NCI-H748 (cell line): Measurements from ENCODE around the gene NFIB.

Experiments used
- DNase-seq: peaks from one replicate; lab custom pipeline; 2025; ENCODE audit not compliant: unreplicated experiment; lab: John Stamatoyannopoulos, UW

The NFIB gene

DNA sequence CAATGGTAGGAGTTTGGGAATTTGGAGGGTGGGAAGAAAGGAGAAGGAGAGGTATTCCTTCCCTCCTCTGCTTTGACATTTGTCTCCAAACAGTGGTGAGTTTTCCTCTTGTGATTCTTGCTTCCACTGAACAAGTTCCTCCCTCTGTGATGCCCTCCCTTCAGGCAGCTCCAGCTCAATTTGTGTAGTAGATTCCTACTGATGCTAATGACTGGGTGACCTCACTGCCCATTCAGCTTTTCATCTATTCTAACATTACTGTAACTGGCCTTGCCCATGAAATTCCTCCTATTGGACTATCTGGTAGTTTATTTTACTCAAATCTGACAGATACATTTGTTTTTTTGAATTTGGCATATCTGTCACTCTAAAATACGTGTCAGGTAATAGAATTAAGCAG, 121.4 kb downstream of the NFIB start:
- peak; percentile 21 for DNase-seq

- no peak for DNase-seq
Observed at GRCh38 chr9:14191512-14191911, 122.4 kb downstream of the NFIB start.

DNA sequence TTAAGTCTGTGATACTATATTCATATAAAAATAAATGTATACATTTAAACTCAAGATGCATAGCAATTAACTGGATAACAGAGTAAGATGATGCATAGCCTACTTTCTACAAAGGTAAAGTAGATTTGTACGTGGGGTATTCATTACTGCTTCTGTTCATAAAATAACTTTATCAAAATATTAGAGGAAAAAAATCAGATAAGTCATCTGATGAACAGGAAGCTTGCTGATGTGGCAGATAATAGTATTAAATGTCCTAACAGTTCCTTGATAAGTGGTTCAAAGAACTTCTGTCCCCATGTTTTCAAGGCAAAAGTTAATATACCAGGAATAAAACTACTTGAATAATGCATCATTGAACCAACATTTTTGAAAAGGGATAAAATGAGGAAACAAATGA, 123.7 kb downstream of the NFIB start:
- DNase-seq = no peak

GRCh38 chr9:14189578-14189977, 124.4 kb downstream of the NFIB start:
- DNase-seq = no peak

GRCh38 chr9:14189146-14189545, 124.8 kb downstream of the NFIB start:
- no peak for DNase-seq

- no peak for DNase-seq
Observed at GRCh38 chr9:14188538-14188937, 125.4 kb downstream of the NFIB start.

GRCh38 chr9:14188011-14188410, 125.9 kb downstream of the NFIB start:
- DNase-seq = no peak

GRCh38 chr9:14186096-14186495, 127.8 kb downstream of the NFIB start:
- DNase-seq = no peak

GRCh38 chr9:14185016-14185415, 128.9 kb downstream of the NFIB start:
- no peak for DNase-seq

DNA sequence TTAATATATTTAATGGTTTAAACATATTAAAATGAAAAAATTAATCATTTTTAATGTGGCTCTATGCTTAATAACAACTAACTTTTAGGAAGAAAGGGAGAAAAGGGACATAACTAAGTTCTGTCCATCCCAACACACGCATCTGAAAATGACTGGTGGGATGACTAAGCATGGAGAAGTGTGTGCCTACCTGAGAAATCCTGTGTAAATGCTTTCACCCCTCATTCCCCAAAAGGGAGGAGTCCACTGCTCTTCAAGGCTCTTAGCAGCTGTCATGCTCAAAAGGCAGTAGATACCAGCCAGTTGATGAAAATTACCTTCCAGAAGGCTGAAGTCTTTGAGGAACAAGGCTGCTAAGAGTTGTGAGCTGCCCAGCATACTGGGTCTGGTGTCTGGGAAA, 130.9 kb downstream of the NFIB start:
- no peak for DNase-seq

DNA sequence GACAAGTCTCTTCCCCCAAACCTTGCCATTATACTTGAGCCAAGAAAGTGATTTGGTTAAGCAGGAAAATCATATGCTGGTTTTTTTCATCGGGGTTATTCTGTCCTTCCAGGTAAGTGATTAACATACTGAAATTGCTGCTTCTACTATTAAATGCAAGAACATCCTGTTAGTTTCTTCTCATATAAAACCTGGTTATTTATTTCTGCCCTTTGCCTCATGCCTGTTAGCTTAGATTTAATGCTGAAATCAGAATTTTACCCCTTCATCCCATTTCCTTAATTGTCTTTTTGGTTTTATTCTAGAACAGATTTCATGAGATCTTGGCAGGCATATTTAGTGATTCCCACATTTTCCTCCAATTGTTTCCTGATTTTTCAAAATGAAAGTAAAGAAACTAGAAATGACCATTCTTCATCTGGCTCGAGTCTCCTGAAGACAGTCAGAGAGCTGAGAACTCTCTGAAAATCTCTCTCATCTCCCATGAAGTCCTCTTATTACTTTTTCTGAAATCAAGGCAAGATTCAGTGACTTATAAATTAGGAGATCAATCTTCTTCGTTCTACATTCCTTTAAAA, 132.9 kb downstream of the NFIB start:
- no peak for DNase-seq

GRCh38 chr9:14180093-14180959, 133.6 kb downstream of the NFIB start:
- peak; percentile 76 for DNase-seq

DNA sequence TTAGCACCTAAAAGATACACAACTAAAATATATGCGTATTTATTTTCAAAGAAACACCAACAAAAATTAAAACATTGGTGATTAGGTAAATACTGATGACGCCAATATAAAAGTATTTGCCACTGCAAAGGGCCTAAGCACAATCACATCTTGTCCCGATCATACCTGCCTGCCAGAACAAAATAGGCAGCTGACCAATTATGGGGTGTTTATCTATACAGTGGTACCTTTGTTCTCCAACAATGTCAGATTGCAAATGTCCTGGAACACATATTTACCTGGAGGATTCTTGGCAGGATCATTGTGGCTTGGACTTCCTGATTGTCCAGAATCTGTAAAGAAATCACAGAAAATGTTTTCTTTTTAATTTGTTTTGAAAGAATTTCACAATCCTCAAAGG, 134.5 kb downstream of the NFIB start:
- peak; percentile 95 for DNase-seq

- no peak for DNase-seq
Observed at GRCh38 chr9:14175778-14176177, 138.2 kb downstream of the NFIB start.

- peak; percentile 81 for DNase-seq
Observed at GRCh38 chr9:14173713-14174112, 140.2 kb downstream of the NFIB start.

DNA sequence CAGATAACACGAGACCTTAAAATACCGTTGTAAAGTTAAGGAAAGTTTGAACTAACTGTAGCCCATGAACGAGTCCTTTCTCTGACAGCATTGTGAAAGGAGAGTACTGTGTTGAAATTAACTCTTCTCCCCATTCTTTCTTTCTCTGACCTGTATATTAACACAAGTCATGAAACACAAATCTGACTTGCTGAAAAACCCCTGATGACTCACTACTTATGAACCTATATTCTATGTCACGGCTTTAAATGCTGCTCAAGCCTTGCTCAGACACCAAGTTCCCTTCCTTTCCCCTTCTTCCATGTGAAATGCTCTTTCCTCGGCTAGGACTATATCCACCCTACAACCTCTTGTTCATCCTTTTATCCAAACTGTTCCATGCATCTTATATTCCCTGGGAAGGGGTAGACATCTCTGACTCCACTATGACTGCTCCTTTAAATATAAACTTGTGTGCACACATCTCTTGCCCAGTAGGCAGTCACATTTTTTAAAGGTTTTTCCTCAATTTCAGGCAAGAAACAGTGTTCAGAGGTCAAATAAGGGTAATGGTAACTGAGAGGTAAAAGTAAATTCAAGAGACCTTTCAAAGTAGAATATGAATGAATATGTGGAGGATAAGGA, 142.9 kb downstream of the NFIB start:
- DNase-seq = no peak

- no peak for DNase-seq
Observed at GRCh38 chr9:14170392-14170931, 143.5 kb downstream of the NFIB start.

- DNase-seq = no peak
Observed at GRCh38 chr9:14168381-14168780, 145.6 kb downstream of the NFIB start.

GRCh38 chr9:14165376-14166035, 148.4 kb downstream of the NFIB start:
- peak; percentile 29 for DNase-seq

GRCh38 chr9:14164908-14165307, 149.0 kb downstream of the NFIB start:
- no peak for DNase-seq

DNA sequence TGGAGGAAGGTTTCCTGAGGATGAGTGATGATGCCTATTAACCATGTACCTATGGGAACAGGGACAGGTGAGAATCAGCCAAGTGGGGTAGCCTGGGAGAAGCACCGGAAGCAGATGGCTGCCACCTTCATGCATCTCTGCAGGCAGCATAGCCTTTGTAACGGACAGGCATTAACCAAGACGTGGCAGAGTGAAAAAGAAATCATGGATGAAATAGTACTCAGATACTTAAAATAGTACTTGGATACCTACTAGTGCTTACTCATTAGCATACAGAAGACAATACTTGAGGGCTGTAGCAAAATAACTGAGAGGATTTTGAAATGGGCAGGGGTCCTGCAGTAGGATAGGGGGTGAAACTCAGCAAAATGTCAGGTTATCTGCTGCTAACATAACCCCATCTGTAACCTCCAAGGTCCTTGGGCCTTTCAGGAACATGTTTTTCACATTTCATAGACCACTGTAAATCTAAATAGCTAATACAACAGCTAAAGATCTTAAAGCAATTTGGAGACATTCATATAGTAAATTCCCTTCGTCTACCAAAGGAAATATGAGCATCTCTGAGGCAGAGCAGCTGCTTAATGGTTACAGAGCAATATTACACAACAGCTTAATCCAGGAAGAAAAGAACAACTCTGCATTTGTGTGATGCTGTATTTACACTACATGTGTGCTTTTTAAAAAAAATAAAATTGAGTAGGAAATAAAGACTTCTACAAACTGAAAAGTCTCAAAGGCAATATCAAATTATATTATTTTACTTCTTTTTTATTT, 154.3 kb downstream of the NFIB start:
- no peak for DNase-seq
